ENCODE measurements around the gene CES2.

DNA sequence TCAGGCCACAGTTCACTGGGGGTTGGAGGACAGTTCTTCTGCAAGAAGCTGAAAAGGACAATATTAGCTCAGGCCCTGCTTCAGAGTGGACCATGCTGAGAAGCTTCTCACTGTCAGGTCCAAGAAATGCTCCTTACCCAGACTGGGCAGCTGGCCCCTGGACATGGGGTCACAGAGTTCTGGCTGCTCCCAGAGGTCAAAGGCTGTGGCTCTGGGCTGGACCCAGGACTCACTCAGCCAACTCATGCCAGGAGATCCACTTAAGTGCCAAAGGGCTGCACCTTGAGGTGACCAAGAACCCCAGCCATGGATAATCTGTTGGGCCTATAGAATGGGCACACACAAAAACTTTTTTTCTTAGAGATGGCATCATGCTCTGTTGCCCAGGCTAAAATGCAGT is 4.0 kb downstream of the CES2 start:
- TF ChIP-seq, protein P1, sequence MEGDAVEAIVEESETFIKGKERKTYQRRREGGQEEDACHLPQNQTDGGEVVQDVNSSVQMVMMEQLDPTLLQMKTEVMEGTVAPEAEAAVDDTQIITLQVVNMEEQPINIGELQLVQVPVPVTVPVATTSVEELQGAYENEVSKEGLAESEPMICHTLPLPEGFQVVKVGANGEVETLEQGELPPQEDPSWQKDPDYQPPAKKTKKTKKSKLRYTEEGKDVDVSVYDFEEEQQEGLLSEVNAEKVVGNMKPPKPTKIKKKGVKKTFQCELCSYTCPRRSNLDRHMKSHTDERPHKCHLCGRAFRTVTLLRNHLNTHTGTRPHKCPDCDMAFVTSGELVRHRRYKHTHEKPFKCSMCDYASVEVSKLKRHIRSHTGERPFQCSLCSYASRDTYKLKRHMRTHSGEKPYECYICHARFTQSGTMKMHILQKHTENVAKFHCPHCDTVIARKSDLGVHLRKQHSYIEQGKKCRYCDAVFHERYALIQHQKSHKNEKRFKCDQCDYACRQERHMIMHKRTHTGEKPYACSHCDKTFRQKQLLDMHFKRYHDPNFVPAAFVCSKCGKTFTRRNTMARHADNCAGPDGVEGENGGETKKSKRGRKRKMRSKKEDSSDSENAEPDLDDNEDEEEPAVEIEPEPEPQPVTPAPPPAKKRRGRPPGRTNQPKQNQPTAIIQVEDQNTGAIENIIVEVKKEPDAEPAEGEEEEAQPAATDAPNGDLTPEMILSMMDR (conservative IDR thresholded peaks at IDR 0.05 in 1 of 2, IDR thresholded peaks at IDR 0.05 in 1 of 2; ENCODE audit: extremely low read depth in 1 of 2, insufficient read depth in 1 of 2, low read depth in 1 of 2, low read length in 2 of 2): no peak
- no peak for TF ChIP-seq EZH2 (IDR thresholded peaks at IDR 0.05; ENCODE audit: borderline replicate concordance, low read length)
